ENCODE measurements around the gene GRIP1.

DNA sequence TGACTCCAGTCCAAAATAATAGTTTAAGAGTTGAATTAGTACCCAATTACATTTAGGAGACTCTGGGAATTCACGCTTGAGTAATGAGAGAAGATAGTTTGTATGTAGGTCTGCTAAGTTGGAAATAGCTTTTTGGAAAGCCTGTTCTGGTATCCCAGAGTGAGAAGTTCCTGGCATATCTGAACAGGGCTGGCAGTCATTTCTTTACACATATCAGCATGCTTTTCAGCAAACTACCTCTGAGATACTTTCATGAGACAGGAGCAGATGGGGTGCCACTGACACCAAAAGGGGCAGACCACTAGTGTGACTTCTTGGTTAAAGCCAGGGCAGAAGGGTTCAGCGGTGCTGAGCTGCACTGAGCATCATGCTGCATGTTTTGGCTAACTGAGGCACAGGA is 45.1 kb upstream of the GRIP1 start:
- TF ChIP-seq, protein P1, sequence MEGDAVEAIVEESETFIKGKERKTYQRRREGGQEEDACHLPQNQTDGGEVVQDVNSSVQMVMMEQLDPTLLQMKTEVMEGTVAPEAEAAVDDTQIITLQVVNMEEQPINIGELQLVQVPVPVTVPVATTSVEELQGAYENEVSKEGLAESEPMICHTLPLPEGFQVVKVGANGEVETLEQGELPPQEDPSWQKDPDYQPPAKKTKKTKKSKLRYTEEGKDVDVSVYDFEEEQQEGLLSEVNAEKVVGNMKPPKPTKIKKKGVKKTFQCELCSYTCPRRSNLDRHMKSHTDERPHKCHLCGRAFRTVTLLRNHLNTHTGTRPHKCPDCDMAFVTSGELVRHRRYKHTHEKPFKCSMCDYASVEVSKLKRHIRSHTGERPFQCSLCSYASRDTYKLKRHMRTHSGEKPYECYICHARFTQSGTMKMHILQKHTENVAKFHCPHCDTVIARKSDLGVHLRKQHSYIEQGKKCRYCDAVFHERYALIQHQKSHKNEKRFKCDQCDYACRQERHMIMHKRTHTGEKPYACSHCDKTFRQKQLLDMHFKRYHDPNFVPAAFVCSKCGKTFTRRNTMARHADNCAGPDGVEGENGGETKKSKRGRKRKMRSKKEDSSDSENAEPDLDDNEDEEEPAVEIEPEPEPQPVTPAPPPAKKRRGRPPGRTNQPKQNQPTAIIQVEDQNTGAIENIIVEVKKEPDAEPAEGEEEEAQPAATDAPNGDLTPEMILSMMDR (IDR thresholded peaks at IDR 0.05; ENCODE audit: low read depth, low read length, poor library complexity, severe bottlenecking), result no peak
- no peak for TF ChIP-seq EZH2phosphoT487 (IDR thresholded peaks at IDR 0.05; ENCODE audit: borderline replicate concordance, low read length)
